Astrocyte (in vitro differentiated cells and primary cell): Measurements from ENCODE around the gene CAVIN1. TPM values are rescaled to one million over a fixed set of nuclear protein-coding genes. Genes with fewer than 3 reads are reported as not detected.
A peak's percentile ranks its signal among the peaks of the same experiment; 100 is the strongest.

ENCODE experiments used
- DNase-seq: peaks from one replicate; pipeline ENCODE4 v3.0.0-alpha.2; 2010; ENCODE audit warnings: low read depth
- FAIRE-seq: peaks from 2 replicates; lab custom pipeline; 2011; peaks lifted over from hg19 to GRCh38; lab: Jason Lieb, UNC
- H2AFZ ChIP-seq: 2 replicates; pipeline ENCODE4 v1.6.0; 2012; ENCODE audit warnings: low read depth, low read length, inconsistent platforms
- H3K27ac ChIP-seq: 2 replicates; pipeline ENCODE4 v1.5.1; 2011; ENCODE audit warnings: low read depth, low read length, inconsistent platforms
- H3K27me3 ChIP-seq: 2 replicates; pipeline ENCODE4 v1.6.0; 2011; ENCODE audit warnings: low read length, inconsistent platforms; ENCODE audit not compliant: insufficient read depth
- H3K36me3 ChIP-seq: 2 replicates; pipeline ENCODE4 v1.5.1; 2011; ENCODE audit warnings: low read length, inconsistent platforms; ENCODE audit not compliant: insufficient read depth
- H3K4me1 ChIP-seq: 2 replicates; pipeline ENCODE4 v1.5.1; 2011; ENCODE audit warnings: low read length, inconsistent platforms; ENCODE audit not compliant: insufficient read depth
- H3K4me2 ChIP-seq: 2 replicates; pipeline ENCODE4 v1.6.0; 2012; ENCODE audit warnings: low read length, inconsistent platforms
- H3K4me3 ChIP-seq: 2 replicates; pipeline ENCODE4 v1.5.1; 2011; ENCODE audit warnings: low read depth, mild to moderate bottlenecking, low read length, inconsistent platforms; ENCODE audit not compliant: insufficient read depth
- H3K79me2 ChIP-seq: 2 replicates; pipeline ENCODE4 v1.6.0; 2012; ENCODE audit warnings: mild to moderate bottlenecking, low read length, inconsistent platforms; ENCODE audit not compliant: insufficient read depth
- H3K9ac ChIP-seq: 2 replicates; pipeline ENCODE4 v1.6.0; 2012; ENCODE audit warnings: mild to moderate bottlenecking, low read length, inconsistent platforms
- H3K9me3 ChIP-seq: 2 replicates; pipeline ENCODE4 v1.5.1; 2012; ENCODE audit warnings: low read depth, mild to moderate bottlenecking, low read length, inconsistent platforms; ENCODE audit not compliant: insufficient read depth
- H4K20me1 ChIP-seq: 2 replicates; pipeline ENCODE4 v1.6.0; 2012; ENCODE audit warnings: low read length, inconsistent platforms; ENCODE audit not compliant: insufficient read depth
- H3K27ac Mint-ChIP-seq: one replicate; pipeline ENCODE4 v1.8.0; 2021; ENCODE audit warnings: mild to moderate bottlenecking, mixed read lengths; ENCODE audit not compliant: unreplicated experiment
- H3K27me3 Mint-ChIP-seq: one replicate; pipeline ENCODE4 v1.8.0; 2021; ENCODE audit warnings: low read depth, mixed read lengths; ENCODE audit not compliant: unreplicated experiment
- H3K36me3 Mint-ChIP-seq: one replicate; pipeline ENCODE4 v1.8.0; 2021; ENCODE audit warnings: low read depth, mixed read lengths; ENCODE audit not compliant: unreplicated experiment
- H3K4me1 Mint-ChIP-seq: one replicate; pipeline ENCODE4 v1.8.0; 2021; ENCODE audit warnings: low read depth, mixed read lengths; ENCODE audit not compliant: unreplicated experiment
- H3K4me3 Mint-ChIP-seq: one replicate; pipeline ENCODE4 v1.8.0; 2021; ENCODE audit warnings: mild to moderate bottlenecking, moderate library complexity, mixed read lengths; ENCODE audit not compliant: unreplicated experiment
- H3K9me3 Mint-ChIP-seq: one replicate; pipeline ENCODE4 v1.8.0; 2021; ENCODE audit warnings: mild to moderate bottlenecking, mixed read lengths; ENCODE audit not compliant: unreplicated experiment
- EZH2 ChIP-seq: IDR thresholded peaks from 2 replicates; pipeline ENCODE4 v1.6.1; 2012; ENCODE audit warnings: mild to moderate bottlenecking, low read length, inconsistent platforms; ENCODE audit not compliant: insufficient read depth
- total RNA-seq: library from RNA; stranded (reverse); gene quantifications from 2 replicates; pipeline ENCODE4 v1.2.1, GENCODE V29; 2021
- TF ChIP-seq, protein P1 (sequence below): IDR thresholded peaks from 2 replicates; pipeline ENCODE4 v1.5.1; 2011; ENCODE audit warnings: low read depth, mild to moderate bottlenecking, inconsistent platforms, low read length, moderate library complexity; ENCODE audit not compliant: insufficient read depth

Gene CAVIN1
- total RNA-seq, 1 donor from 2014 or later, result 602 TPM

DNA sequence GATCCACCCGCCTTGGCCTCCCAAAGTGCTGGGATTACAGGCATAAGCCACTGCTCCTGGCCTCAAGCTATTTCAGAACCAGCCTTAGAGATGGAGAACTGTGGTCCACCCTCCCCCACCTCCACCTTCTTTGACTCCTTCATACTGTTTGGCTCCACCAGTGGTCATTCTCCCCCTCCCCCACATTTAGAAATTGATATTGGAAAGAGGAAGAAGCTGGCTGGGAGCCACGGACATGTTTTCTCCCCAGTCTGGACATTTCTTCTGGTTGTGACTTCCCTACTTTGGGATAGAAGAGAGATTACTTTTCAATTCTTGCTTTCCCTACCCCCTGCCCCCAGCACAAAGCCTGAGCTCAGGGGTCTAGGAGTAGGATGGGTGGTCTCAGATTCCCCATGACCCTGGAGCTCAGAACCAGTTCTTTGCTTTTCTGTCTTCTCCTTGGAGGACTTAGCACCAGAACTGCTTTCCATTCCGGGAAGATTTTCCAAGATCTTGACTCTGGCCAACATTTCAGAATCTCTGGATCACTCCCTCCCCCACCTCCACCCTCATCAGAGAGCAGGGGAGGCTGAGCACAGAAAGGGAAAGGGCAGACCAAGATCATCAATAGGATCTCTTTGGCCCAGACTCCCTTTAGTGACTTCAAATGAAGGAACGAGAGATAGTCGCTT, 16.3 kb downstream of the CAVIN1 start:
- no peak overlapping the region for H3K4me3 ChIP-seq
- no peaks in the 10 kb centered on the region for H3K9me3 ChIP-seq
- H3K27me3 Mint-ChIP-seq, result no peaks in the 10 kb centered on the region
- H3K9ac ChIP-seq, result peak overlapping the region; percentile 7
- DNase-seq (no peak), FAIRE-seq (no peak)
- no peak for TF ChIP-seq EZH2
- TF ChIP-seq, protein P1, sequence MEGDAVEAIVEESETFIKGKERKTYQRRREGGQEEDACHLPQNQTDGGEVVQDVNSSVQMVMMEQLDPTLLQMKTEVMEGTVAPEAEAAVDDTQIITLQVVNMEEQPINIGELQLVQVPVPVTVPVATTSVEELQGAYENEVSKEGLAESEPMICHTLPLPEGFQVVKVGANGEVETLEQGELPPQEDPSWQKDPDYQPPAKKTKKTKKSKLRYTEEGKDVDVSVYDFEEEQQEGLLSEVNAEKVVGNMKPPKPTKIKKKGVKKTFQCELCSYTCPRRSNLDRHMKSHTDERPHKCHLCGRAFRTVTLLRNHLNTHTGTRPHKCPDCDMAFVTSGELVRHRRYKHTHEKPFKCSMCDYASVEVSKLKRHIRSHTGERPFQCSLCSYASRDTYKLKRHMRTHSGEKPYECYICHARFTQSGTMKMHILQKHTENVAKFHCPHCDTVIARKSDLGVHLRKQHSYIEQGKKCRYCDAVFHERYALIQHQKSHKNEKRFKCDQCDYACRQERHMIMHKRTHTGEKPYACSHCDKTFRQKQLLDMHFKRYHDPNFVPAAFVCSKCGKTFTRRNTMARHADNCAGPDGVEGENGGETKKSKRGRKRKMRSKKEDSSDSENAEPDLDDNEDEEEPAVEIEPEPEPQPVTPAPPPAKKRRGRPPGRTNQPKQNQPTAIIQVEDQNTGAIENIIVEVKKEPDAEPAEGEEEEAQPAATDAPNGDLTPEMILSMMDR, result no peak
- H3K27ac ChIP-seq, result no peak overlapping the region
- peaks cover 22% of the 10 kb centered on the region for H3K36me3 Mint-ChIP-seq
- peaks cover 27% of the 10 kb centered on the region for H3K36me3 ChIP-seq
- H3K4me3 Mint-ChIP-seq, result peak overlapping the region; percentile 13
- peaks cover 98% of the 10 kb centered on the region for H4K20me1 ChIP-seq
- peaks cover 50% of the 10 kb centered on the region for H3K4me1 Mint-ChIP-seq
- no peaks in the 10 kb centered on the region for H3K9me3 Mint-ChIP-seq
- no peak overlapping the region for H2AFZ ChIP-seq
- no peaks in the 10 kb centered on the region for H3K27me3 ChIP-seq
- H3K79me2 ChIP-seq, result peaks cover 98% of the 10 kb centered on the region
- peaks cover 53% of the 10 kb centered on the region for H3K4me1 ChIP-seq
- peak overlapping the region; percentile 61 for H3K4me2 ChIP-seq
- peak overlapping the region; percentile 51 for H3K27ac Mint-ChIP-seq

DNA sequence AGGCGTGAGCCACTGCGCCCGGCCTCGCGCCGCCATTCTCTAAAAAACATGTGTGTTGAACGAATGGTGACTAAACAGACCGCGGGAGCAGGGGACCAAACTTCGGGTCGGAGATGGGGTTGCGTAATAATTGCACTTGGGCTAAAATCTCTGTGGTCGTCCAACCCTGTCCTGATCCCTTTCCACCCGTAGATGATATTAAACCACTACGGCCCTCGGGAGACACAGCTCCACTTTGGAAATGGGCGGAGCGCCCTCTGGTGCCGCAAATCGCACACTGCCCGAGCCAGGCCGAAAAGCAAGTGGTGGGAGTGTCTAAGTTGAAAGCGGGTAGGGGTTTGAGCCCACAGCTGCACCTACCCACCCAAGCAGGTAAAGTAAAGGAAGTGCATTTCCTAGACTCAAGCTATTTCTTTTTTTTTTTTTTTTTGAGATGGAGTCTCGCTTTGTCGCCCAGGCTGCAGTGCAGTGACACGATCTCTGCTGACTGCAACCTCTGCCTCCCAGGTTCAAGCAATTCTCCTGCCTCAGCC, 17.0 kb downstream of the CAVIN1 start:
- Histone ChIP-seq H3K4me2 (no peak overlapping the region), H3K4me3 (no peak overlapping the region), H3K9ac (no peak overlapping the region), H3K4me1 (peaks cover 48% of the 10 kb centered on the region), H4K20me1 (peaks cover 95% of the 10 kb centered on the region), H3K36me3 (peaks cover 25% of the 10 kb centered on the region), H3K27ac (no peak overlapping the region), H2AFZ (no peak overlapping the region), H3K27me3 (no peaks in the 10 kb centered on the region), H3K79me2 (peaks cover 91% of the 10 kb centered on the region), H3K9me3 (no peaks in the 10 kb centered on the region)
- Mint-ChIP-seq H3K36me3 (peaks cover 22% of the 10 kb centered on the region), H3K27me3 (no peaks in the 10 kb centered on the region), H3K9me3 (no peaks in the 10 kb centered on the region), H3K27ac (peak overlapping the region; percentile 53), H3K4me3 (no peak overlapping the region), H3K4me1 (peaks cover 54% of the 10 kb centered on the region)
- TF ChIP-seq, protein P1, result peak; percentile 61
- TF ChIP-seq EZH2, result no peak
- FAIRE-seq (no peak), DNase-seq (peak; percentile 40)

DNA sequence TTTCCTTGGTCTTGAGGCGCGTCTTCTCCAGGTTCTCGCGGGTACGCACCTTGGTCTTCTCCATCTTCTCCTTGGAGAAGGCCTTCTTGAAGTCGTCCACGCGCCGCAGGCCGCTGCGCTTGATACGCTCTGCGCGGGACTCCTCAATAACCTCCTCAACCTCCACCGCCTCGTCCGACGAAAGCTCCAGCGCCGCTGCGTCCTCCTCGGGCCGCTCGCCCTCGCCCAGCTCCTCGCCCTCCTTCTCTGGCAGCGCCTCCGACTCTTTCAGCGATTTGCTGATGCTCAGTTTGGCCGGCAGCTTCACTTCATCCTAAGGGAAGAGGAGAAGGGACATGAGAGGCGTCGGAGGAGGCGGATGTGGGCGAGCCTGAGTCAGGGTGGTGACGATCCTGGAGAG, 18.0 kb downstream of the CAVIN1 start:
- H3K27ac Mint-ChIP-seq, result no peak overlapping the region
- no peaks in the 10 kb centered on the region for H3K27me3 ChIP-seq
- H4K20me1 ChIP-seq, result peaks cover 94% of the 10 kb centered on the region
- peak overlapping the region; percentile 64 for H3K4me3 Mint-ChIP-seq
- no peak overlapping the region for H3K4me3 ChIP-seq
- H3K79me2 ChIP-seq, result peaks cover 81% of the 10 kb centered on the region
- no peaks in the 10 kb centered on the region for H3K9me3 Mint-ChIP-seq
- peaks cover 44% of the 10 kb centered on the region for H3K4me1 ChIP-seq
- TF ChIP-seq EZH2, result no peak
- TF ChIP-seq, protein P1, result no peak
- DNase-seq, result no peak
- no peak overlapping the region for H3K9ac ChIP-seq
- FAIRE-seq, result no peak
- peaks cover 19% of the 10 kb centered on the region for H3K36me3 Mint-ChIP-seq
- peaks cover 25% of the 10 kb centered on the region for H3K36me3 ChIP-seq
- H3K27me3 Mint-ChIP-seq, result no peaks in the 10 kb centered on the region
- H3K4me1 Mint-ChIP-seq, result peaks cover 50% of the 10 kb centered on the region
- H3K27ac ChIP-seq, result no peak overlapping the region
- no peak overlapping the region for H3K4me2 ChIP-seq
- no peak overlapping the region for H2AFZ ChIP-seq
- no peaks in the 10 kb centered on the region for H3K9me3 ChIP-seq
